IPS DF 6.9 (cell line): ENCODE measurements around the gene PAFAH1B2.
"Not testable (repeated sequence)": the region's sequence is repeated elsewhere in the genome, so short reads cannot be mapped to it uniquely, and the experiment has no call there.

Experiments used
- DNase-seq: peaks from one replicate; pipeline ENCODE4 v3.0.0-alpha.2; 2013; ENCODE audit warnings: low read depth, low spot score
- H3K27ac ChIP-seq: one replicate; pipeline ENCODE4 v1.5.1; 2013; ENCODE audit warnings: low read length, control low read depth
- H3K27me3 ChIP-seq: 2 replicates; pipeline ENCODE4 v1.6.1; 2013; ENCODE audit warnings: mild to moderate bottlenecking, low read length; ENCODE audit not compliant: control insufficient read depth, insufficient read depth
- H3K36me3 ChIP-seq: 2 replicates; pipeline ENCODE4 v1.6.1; 2013; ENCODE audit warnings: low read length; ENCODE audit not compliant: control insufficient read depth, insufficient read depth
- H3K4me1 ChIP-seq: 2 replicates; pipeline ENCODE4 v1.6.1; 2013; ENCODE audit warnings: low read length; ENCODE audit not compliant: control insufficient read depth, insufficient read depth
- H3K4me3 ChIP-seq: 2 replicates; pipeline ENCODE4 v1.5.1; 2013; ENCODE audit warnings: mild to moderate bottlenecking, low read length
- H3K9me3 ChIP-seq: 2 replicates; pipeline ENCODE4 v1.6.1; 2013; ENCODE audit warnings: low read length, inconsistent platforms; ENCODE audit not compliant: control insufficient read depth, insufficient read depth
- WGBS: extraction: QIAGEN DNeasy Blood & Tissue Kit; methylation state at CpG from one replicate; pipeline ENCODE4 v1.1.7; 2013; ENCODE audit warnings: mixed read lengths, missing lambda C conversion rate; ENCODE audit not compliant: insufficient read length, insufficient coverage; 5-methylcytosine and 5-hydroxymethylcytosine counted together

PAFAH1B2 gene

DNA sequence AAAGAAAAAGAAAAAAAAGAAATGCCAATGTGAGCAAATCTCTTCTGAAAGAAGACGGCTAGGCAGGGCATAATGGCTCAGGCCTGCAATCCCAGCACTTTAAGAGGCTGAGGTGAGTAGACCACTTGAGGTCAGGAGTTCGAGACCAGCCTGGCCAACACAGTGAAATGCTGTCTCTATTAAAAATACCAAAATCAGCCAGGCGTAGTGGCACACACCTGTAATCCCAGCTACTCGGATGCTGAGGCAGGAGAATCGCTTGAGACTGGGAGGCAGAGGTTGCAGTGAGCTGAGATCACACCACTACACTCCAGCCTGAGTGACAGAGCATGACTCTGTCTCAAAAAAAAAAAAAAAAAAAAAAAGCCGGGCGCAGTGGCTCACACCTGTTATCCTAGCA is 13.7 kb upstream of the PAFAH1B2 start:
- not testable (repeated sequence) for H3K27ac ChIP-seq, H3K27me3 ChIP-seq, H3K9me3 ChIP-seq, H3K4me3 ChIP-seq, H3K4me1 ChIP-seq, DNase-seq, H3K36me3 ChIP-seq
- WGBS: no CpG with 5 or more reads among the region's 7 CpGs

DNA sequence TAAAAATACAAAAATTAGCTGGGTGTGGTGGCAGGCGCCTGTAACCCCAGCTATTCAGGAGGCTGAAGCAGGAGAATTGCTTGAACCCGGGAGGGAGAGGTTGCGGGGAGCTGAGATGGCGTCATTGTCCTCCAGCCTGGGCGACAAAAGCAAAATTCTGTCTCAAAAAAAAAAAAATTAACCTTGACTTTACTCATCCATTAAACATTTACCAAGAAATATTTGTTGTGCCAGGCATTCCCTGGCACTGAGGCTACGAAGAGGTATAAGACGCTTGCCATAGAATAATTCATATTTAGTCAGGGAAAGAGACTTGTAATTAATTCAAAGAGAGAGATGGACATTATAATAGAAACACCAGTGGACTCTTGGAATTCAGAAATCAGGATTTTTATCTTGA is 13.2 kb upstream of the PAFAH1B2 start:
- Histone ChIP-seq H3K4me3 (no peak overlapping the region), H3K36me3 (no peaks in the 10 kb centered on the region), H3K27me3 (no peaks in the 10 kb centered on the region), H3K9me3 (no peaks in the 10 kb centered on the region), H3K27ac (no peak overlapping the region), H3K4me1 (no peaks in the 10 kb centered on the region)
- no peak for DNase-seq
- WGBS: no CpG with 5 or more reads among the region's 7 CpGs

DNA sequence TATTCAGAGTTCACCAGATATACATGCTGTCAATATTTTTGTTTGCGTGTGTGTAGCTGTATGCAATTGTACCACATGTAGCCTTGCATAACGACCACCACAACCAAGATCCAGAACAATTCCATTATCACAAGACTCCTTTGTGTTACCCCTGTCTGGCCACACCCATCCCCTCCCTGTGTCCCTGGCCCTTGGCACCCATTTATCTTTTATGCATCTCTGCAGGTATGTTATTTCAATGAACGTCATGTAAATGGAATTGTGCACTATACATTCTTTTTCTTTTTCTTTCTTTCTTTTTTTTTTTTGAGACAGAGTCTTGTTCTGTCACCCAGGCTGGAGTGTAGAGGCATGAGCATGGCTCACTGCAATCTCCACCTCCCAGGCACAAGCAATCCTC is 9.7 kb upstream of the PAFAH1B2 start:
- no peak for DNase-seq
- H3K4me3 ChIP-seq: no peak overlapping the region
- no CpG with 5 or more reads among the region's 3 CpGs for WGBS
- no peak overlapping the region for H3K27ac ChIP-seq
- H3K36me3 ChIP-seq: no peaks in the 10 kb centered on the region
- H3K4me1 ChIP-seq: no peaks in the 10 kb centered on the region
- no peaks in the 10 kb centered on the region for H3K27me3 ChIP-seq
- H3K9me3 ChIP-seq: no peaks in the 10 kb centered on the region

DNA sequence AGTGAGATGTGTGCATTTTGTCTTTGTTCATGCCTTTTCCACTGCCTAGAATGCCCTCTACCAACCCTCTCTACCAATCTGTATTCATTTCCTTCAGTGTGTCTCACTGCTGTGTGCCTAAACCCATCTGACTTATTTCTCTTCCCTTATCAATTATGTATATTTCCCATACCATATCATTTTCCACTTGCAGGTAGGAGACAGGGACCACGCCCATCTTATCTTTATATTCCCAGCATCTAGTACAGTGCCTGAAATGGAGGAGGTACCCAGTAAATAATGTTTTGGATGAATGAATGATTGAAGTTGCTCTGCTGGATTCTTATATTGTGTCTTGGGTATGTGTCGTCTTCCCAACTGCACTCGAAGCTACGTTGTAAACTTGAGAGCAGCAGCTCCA is 9.1 kb upstream of the PAFAH1B2 start:
- not testable (repeated sequence) for H3K4me1 ChIP-seq, H3K4me3 ChIP-seq, DNase-seq, H3K36me3 ChIP-seq, H3K27me3 ChIP-seq, H3K27ac ChIP-seq, H3K9me3 ChIP-seq
- WGBS: no CpG with 5 or more reads among the region's 4 CpGs

DNA sequence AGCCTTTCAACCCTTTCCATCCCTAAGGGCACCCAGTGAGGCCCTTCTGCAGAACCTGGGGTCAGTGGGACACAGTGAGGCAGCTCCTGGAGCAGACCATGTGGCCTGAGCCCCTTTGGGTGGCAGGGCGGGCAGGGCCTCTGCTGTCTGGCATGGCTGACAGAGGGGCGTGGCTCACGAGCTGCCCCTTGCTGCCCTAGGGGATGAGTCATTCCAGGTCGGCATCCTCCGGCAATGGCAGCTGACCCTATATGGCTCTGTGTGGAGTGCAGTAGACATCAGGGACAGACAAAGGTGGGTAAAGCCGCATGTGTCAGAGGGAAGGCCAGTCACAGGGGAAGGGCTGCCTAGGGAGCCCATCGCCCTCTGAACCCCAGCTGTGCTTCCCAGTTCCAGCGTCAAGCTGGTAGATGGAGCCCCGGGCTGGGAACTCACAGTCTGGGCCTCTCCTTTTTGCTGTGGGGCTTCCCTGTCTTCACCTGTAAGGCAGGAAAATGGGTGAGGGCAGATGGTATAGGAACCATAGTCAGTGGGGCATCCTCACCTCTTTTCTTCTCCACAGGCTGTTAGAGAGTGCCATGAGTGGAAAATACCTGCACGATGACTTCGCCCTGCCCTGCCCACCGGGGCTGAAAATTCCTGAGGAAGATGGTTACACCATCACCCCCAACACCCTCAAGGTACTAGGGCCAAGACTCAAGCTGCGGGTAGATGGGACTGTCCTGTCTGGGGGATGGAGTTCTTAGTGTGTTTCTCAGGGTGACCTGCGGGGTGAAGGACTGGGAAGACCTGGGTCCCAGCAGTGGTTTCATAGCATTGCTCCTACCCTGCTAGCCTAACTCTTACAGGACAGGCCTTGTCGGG is 6.6 kb upstream of the PAFAH1B2 start:
- H3K9me3 ChIP-seq, H3K4me1 ChIP-seq, H3K36me3 ChIP-seq, H3K27ac ChIP-seq, H3K4me3 ChIP-seq, DNase-seq, H3K27me3 ChIP-seq: not testable (repeated sequence)
- no CpG with 5 or more reads among the region's 15 CpGs for WGBS

DNA sequence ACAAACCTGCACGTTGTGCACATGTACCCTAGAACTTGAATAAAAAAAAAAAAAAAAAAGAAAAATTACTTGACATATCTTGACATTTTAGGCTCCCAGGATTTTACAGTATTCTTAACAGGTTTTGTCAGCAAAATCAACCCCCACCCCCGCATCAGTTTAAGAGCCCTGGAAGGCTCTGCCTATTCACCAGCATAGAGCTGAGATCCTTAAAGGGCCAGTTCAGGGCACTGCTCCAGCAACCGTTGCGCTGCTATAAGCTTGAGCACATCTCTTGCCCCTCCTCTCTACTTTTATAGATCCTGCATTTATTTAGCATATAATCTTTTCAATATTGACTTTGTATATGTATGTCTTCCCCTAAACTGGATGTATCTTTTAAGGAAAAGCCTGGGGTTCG is 697 bp upstream of the PAFAH1B2 start:
- DNase-seq: no peak
- H3K9me3 ChIP-seq: no peaks in the 10 kb centered on the region

DNA sequence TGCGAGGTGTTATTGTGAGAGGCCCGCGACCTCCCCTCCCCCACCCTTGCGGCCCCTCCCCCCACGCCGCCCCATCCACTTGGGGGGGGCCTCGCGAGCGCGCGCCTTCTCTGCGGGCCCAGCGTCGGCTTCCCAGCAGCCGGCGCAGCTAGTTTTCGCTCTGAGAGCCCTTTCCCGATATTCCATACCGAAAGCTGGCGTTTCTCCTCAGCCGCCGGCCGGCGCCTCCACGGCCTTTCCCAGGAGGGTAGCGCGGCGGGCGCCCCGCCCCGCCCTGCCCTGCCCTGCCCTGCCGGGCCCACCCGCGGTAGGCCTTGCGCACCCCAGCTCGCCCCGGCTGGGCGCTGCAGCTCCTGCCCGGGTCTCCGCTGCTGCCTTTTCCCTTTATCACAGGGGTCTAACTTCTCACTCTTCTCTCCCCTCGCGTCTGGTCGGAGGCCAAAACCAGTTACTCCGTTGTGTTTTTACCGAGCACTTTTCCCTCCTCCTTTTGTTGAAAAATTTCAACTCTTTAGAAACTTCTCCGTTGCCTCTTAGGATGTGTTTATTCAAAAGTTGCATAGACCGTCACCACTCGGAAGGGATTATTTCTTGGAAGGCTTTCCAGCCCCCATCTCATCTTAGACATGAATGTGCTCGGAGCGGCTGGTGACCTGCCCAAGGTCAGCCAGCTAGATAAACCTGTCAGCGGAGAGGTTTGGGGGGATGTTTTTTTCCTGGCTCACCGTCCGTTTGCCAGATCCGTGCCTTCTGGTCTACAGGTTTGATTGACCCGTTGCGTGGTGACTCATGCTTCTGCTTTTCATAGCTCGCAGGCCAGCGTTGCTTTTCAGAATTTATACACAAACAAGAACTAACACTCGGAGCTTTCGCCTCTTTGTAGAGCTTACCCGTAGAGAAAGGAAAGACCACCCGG is 648 bp downstream of the PAFAH1B2 start:
- Histone ChIP-seq H3K27ac (no peak overlapping the region), H3K4me3 (peak overlapping the region; percentile 75), H3K4me1 (no peaks in the 10 kb centered on the region), H3K9me3 (no peaks in the 10 kb centered on the region), H3K36me3 (no peaks in the 10 kb centered on the region; the same call in 1 of the 2 replicates), H3K27me3 (no peaks in the 10 kb centered on the region)
- DNase-seq: no peak
- no CpG with 5 or more reads among the region's 62 CpGs for WGBS

More for the DNA sequence above, 697 bp upstream of the PAFAH1B2 start:
- Histone ChIP-seq H3K4me1 (no peaks in the 10 kb centered on the region), H3K27me3 (no peaks in the 10 kb centered on the region), H3K36me3 (no peaks in the 10 kb centered on the region), H3K4me3 (peak overlapping the region; percentile 75; the same call in 1 of the 2 replicates), H3K27ac (no peak overlapping the region)
- WGBS: no CpG with 5 or more reads among the region's 5 CpGs

DNA sequence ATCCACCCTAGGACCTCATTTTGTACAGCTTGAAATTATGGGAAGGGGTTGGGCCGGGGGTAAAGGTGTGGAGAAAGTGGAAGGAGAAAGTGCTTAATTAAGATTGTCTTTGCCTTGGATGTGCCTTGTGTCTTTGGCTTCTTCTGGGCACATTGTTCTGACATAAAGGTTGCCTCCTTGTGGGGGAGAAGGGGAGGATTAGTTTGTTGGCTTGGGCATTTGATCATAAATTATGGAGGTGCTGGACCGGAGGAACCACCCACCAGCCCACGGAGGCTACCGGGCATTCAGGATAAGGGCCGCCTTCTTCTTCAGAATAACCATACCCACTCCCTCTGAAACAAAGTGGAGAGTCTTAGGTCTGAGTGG is 1.3 kb downstream of the PAFAH1B2 start:
- WGBS: no CpG with 5 or more reads among the region's 5 CpGs

DNA sequence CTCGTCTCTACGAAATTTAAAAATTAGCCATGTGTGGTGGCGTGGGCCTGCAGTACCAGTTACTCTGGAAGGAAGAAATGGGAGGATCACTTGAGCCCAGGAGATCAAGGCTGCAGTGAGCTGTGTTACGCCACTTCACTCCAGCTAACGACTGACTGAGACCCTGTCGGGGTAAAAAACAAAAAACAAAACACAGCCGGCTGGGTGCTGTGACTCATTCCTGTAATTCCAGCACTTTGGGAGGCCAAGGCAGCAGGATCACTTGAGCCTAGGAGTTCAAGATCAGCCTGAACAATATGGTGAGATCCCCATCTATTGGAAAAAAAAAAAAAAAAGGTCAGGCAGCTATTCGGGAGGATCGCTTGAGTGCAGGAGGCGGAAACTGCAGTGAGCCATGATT is 2.4 kb downstream of the PAFAH1B2 start:
- DNase-seq: no peak
- Histone ChIP-seq H3K9me3 (no peaks in the 10 kb centered on the region), H3K27ac (no peak overlapping the region), H3K4me3 (no peak overlapping the region), H3K36me3 (no peaks in the 10 kb centered on the region; the same call in 1 of the 2 replicates), H3K27me3 (no peaks in the 10 kb centered on the region), H3K4me1 (no peaks in the 10 kb centered on the region)
- no CpG with 5 or more reads among the region's 10 CpGs for WGBS

More for the DNA sequence above, 1.3 kb downstream of the PAFAH1B2 start:
- Histone ChIP-seq H3K27ac (no peak overlapping the region), H3K36me3 (no peaks in the 10 kb centered on the region; the same call in 1 of the 2 replicates), H3K4me3 (peak overlapping the region; percentile 75; the same call in 1 of the 2 replicates), H3K4me1 (no peaks in the 10 kb centered on the region), H3K9me3 (no peaks in the 10 kb centered on the region), H3K27me3 (no peaks in the 10 kb centered on the region)
- no peak for DNase-seq

DNA sequence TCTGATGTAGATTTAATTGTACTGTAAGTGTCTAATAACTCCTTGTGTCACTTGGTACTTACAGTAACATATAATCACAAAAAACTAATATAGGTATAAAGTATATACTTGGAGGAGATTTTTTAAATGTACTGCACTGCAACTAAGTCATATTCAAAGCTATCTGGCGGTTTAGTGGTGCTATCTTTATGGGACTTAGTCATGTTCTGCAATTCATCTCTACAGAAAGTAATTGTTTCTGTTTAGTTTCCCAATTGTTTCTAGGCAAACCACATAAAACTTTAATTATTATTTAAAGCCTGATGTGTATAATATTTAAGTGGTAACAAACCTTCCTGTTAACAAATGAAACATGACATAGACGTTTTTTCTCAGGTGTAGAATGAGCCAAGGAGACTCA is 8.0 kb downstream of the PAFAH1B2 start:
- peaks cover 3% of the 10 kb centered on the region; the same call in 1 of the 2 replicates for H3K36me3 ChIP-seq
- no peaks in the 10 kb centered on the region for H3K27me3 ChIP-seq
- no peaks in the 10 kb centered on the region for H3K4me1 ChIP-seq
- DNase-seq: no peak
- H3K27ac ChIP-seq: no peak overlapping the region
- H3K4me3 ChIP-seq: no peak overlapping the region
- WGBS: no CpG with 5 or more reads among the region's 2 CpGs
- H3K9me3 ChIP-seq: no peaks in the 10 kb centered on the region
